NCI-H2227 treated with DMSO at 0.1 percent for 48 hours (cell line): ENCODE measurements around the gene A2ML1.
A peak's percentile ranks its signal among the peaks of the same experiment; 100 is the strongest.
"Not testable (repeated sequence)": the region's sequence is repeated elsewhere in the genome, so short reads cannot be mapped to it uniquely, and the experiment has no call there.

Experiments used
- DNase-seq: peaks from one replicate; lab custom pipeline; 2025; lab: John Stamatoyannopoulos, UW

The A2ML1 gene

GRCh38 chr12:8822298-8822697 is at the start of gene A2ML1:
Gene A2ML1 (plus strand): TSS chr12:8822621. CDS start chr12:8822652, 31 bp downstream.
- DNase-seq, result no peak

GRCh38 chr12:8773461-8773860 is 49.0 kb upstream of the A2ML1 start:
- DNase-seq, result no peak

DNA sequence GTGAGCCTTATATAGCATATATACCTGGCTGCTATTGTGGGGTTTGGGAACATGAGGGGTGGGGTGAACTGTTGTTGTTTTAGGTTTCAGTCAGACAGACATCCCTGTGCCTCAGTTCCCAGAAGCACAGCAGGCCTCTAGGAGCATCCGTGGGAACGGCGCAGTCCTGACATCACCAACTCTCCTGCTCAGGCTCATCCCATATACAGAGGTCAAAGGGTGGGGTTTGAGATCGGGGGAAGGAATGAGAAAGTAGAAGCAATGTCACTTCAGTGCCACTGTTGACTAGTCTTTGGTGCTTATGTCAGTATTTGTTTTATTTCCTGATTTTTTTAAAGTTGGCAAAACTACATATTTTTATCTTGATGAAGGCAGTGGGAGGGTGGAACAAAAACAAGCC is 43.1 kb upstream of the A2ML1 start:
- DNase-seq, result no peak

- no peak for DNase-seq
These were observed 42.6 kb upstream of the A2ML1 start for GRCh38 chr12:8779862-8780261.

DNA sequence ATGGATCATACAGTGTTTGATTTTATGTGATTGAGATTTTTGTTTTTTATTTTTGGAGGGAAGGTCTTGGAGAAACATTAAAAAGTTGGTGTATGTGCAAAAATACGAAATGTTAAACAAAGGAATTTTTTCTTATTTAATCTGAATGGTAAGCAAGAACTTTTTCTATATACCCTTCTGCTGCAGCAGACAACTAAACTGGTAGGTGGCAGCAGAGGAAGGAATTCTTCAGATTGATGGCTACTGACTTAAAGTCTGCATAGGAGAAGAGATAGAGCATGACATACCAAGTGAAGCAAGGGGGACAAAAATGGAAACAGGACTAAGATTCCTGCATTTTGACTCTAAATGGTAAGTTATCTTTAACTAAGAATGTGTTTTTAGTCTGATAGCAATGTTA is 42.0 kb upstream of the A2ML1 start:
- DNase-seq, result peak; percentile 2

DNA sequence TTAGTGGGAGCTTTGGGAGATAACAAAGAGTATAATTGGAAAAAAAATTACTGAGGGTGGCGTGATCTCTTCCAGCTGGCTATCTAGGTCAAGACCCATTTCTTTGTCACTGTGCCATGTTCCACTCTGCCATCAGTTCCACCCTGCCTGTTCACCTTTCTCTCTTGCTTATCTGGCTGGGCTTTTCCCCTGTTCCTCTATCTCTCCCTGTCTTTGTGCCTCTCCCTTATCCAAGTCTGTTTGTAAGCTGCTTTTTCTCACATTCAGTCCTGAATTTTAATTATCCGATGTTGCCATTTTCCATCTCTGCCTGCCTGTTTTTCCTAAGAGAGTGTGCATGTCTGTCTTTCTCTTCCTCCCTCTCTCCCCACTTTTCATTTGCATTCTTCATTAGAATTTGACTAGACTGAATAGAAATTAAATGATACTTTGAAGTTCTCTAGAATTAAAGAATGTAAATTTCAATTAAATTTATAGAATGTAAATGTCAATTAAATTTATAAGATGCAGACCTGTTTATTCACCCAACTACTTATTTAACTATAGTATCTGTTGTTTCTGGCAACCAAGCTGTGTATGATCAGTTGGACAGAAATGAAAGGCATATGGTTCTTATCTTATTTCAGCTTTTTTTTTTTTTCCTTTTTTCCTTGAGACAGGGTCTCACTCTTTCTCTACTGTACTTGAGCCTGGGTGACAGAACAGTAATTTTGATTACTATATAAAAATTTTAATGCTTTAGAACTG is 40.9 kb upstream of the A2ML1 start:
- no peak for DNase-seq

DNA sequence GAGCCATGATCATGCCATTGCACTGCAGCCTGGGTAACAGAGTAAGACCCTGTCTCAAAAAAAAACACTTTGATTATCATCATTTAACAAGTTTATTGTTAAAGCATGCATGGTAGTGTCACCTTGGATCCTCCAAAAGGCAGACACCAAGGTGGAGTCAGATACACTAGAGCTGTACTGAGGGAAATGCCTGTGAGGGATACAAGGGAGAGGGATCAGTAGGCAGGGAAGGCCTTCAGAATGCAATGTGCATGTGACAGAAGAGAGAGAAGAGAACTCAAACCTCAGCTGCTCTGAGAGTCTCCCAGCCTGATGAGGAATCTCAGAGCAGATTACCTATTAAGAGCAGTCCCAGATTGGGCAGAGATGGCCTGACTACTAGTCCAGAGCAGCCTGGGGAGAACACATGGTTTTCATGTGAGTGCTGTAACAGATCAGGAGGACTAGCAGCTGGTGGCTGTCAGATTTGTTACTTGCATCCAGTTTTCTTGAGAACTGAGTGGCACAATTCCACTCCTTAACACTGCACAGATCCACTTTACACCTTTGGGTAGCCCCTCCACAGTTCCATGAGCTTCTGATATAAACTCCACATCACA is 38.0 kb upstream of the A2ML1 start:
- DNase-seq, result no peak

- DNase-seq, result no peak
These were observed 36.9 kb upstream of the A2ML1 start for GRCh38 chr12:8785499-8785898.

- DNase-seq, result not testable (repeated sequence)
These were observed 35.2 kb upstream of the A2ML1 start for GRCh38 chr12:8787206-8787605.

DNA sequence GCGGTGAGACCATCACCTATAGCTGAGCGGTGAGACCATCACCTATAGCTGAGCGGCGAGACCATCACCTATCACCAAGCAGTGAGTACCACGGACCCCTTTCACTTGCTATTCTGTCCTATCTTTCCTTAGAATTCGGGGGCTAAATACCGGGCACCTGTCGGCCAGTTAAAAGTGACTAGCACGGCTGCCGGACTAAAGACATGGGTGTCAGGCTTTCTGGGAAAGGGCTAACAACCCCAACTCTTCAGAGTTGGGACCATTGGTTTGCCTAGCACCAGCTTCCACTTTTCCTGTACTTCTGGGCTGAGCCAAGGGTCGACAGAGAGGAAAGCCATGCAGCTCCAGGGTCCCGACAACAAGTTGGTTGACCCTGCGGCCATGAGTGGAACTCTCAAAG is 33.7 kb upstream of the A2ML1 start:
- not testable (repeated sequence) for DNase-seq

DNA sequence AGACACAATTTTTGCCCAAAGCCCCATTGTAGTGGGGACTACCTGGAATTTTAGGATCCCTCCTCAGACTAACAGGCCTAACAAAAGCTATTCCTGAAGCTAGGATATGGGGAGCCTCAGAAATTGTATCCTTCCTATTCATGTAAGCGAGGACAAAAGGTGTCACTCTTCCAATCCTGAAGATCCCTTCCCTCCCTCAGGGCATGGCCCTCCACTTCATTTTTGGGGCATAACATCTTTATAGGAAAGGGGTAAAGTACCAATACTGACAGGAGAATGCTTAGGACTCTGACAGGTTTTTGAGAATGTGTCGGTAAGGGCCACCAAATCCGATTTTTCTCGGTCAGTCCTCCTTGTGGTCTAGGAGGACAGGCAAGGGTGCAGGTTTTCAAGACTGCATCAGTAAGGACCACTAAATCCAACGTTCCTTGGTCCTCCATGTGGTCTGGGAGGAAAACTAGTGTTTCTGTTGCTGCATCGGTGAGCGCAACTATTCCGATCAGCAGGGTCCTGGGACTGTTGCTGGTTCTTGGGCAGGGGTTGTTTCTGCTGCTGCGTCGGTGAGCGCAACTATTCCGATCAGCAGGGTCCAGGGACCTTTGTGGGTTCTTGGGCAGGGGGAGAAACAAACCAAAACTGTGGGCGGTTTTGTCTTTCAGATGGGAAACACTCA is 32.9 kb upstream of the A2ML1 start:
- not testable (repeated sequence) for DNase-seq

GRCh38 chr12:8793226-8793625 is 29.2 kb upstream of the A2ML1 start:
- DNase-seq, result not testable (repeated sequence)

GRCh38 chr12:8794611-8795010 is 27.8 kb upstream of the A2ML1 start:
- not testable (repeated sequence) for DNase-seq

- DNase-seq, result no peak
These were observed 25.4 kb upstream of the A2ML1 start for GRCh38 chr12:8796831-8797626.

DNA sequence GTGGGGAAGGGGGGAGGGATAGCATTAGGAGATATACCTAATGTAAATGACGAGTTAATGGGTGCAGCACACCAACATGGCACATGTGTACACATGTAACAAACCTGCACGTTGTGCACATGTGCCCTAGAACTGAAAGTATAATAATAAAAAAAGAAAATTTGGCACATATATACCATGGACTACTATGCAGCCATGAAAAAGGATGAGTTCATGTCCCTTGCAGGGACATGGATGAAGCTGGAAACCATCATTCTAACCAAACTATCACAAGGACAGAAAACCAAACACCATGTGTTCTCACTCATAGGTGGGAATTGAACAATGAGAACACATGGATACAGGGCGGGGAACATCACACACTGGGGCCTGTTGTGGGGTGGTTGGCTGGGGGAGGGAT is 21.2 kb upstream of the A2ML1 start:
- not testable (repeated sequence) for DNase-seq

DNA sequence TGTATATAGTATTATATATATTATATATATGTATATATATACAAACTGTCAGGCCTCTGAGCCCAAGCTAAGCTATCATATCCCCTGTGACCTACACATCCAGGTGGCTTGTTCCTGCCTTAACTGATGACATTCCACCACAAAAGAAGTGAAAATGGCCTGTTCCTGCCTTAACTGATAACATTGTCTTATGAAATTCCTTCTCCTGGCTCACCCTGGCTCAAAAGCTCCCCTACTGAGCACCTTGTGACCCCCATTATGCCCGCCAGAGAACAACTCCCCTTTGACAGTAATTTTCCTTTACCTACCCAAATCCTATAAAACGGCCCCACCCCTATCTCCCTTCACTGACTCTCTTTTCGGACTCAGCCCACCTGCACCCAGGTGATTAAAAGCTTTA is 17.6 kb upstream of the A2ML1 start:
- not testable (repeated sequence) for DNase-seq

GRCh38 chr12:8805487-8805886 is 16.9 kb upstream of the A2ML1 start:
- not testable (repeated sequence) for DNase-seq

GRCh38 chr12:8807084-8807483 is 15.3 kb upstream of the A2ML1 start:
- DNase-seq, result not testable (repeated sequence)

DNA sequence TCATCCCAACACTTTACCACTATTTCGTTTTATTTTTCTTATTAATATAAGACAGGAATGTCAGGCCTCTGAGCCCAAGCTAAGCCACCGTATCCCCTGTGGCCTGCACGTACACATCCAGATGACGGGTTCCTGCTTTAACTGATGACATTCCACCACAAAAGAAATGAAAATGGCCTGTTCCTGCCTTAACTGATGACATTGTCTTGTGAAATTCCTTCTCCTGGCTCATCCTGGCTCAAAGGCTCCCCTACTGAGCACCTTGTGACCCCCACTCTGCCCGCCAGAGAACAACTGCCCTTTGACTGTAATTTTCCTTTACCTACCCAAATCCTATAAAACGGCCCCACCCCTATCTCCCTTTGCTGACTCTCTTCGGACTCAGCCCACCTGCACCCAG is 12.3 kb upstream of the A2ML1 start:
- DNase-seq, result not testable (repeated sequence)

GRCh38 chr12:8813572-8814357 is 8.7 kb upstream of the A2ML1 start:
- DNase-seq, result no peak

- no peak for DNase-seq
These were observed 5.9 kb upstream of the A2ML1 start for GRCh38 chr12:8816448-8817050.
